ENCODE measurements around the gene FEM1A. TPM values are rescaled to one million over a fixed set of nuclear protein-coding genes. Genes with fewer than 3 reads are reported as not detected.
A peak's percentile ranks its signal among the peaks of the same experiment; 100 is the strongest.

The FEM1A gene
- total and polyA plus RNA-seq, 2 of the 8 experiments (the other 6 are each of a cell fraction or from before 2014, with no cell fraction given): 6.7 to 16.1 TPM

DNA sequence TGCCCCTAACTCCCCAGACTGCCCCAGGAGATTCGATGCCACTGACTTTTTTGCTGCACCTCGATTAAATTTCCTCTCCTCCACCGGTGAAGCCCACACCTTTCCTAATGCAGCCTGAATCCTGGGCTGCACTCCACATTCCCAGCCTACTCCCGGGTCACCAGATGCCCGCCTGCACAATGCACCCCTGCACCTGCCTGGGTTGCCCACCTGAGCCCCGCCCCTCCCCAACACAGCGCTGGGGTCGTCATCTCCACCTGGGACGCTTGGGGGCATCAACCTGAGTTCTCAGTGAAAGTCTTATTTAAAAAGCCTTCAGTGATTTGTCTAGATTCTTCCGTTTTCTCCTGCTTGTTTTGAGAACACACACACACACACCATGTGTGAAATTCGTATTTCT lies 43.3 kb upstream of the FEM1A start:
- H4K20me1 ChIP-seq (replicated peaks in 1 of 2; ENCODE audit: control insufficient read depth in 1 of 2, insufficient read depth in 2 of 2, low read length in 2 of 2): no peaks in the 10 kb centered on the region
- no peak overlapping the region for H2BK12ac ChIP-seq (ENCODE audit: low read depth, low read length)
- CTCF ChIA-PET (ENCODE audit: partially characterized antibody): interaction anchor here (0.7 to 6.7 kb wide), 4 partner anchors 16 to 61 kb away, joined by 3 to 38 read pairs (median 4); no protein-coding TSS in a partner anchor
- 56% methylated on average over 11 of the region's 11 CpGs; no CpG with 5 or more reads in 1 of the 2 experiments for WGBS, 2 experiments (ENCODE audit: extremely low coverage in 1 of 2, insufficient coverage in 1 of 2, insufficient read length in 1 of 2, insufficient replicate concordance in 2 of 2, low coverage in 1 of 2, low lambda C conversion rate in 2 of 2, missing lambda C conversion rate in 1 of 2)
- no peaks in the 10 kb centered on the region for H3K9me3 ChIP-seq (ENCODE audit: insufficient read depth in 2 of 2, low read depth in 1 of 2, low read length in 1 of 2)
- H3K27ac ChIP-seq (ENCODE audit: low read depth, low read length): no peak overlapping the region
- H2BK120ac ChIP-seq (replicated peaks; ENCODE audit: low read depth, low read length): no peak overlapping the region
- H4K5ac ChIP-seq (ENCODE audit: insufficient read length, low read depth, low read length): no peak overlapping the region
- H3K79me1 ChIP-seq (ENCODE audit: low read depth, low read length): no peaks in the 10 kb centered on the region
- H4K8ac ChIP-seq (ENCODE audit: extremely low read depth, insufficient read depth, low read length): no peak overlapping the region
- H2BK15ac ChIP-seq (ENCODE audit: low read length): no peak overlapping the region
- H2BK20ac ChIP-seq (ENCODE audit: low read length): no peak overlapping the region
- no peak overlapping the region for H3K14ac ChIP-seq (ENCODE audit: insufficient read length)
- H3K4me1 ChIP-seq (replicated peaks in 1 of 4; ENCODE audit: control insufficient read depth in 3 of 4, insufficient read depth in 4 of 4, low read length in 3 of 4): peaks cover 0 to 2% (median under 1%) of the 10 kb centered on the region in 4 experiments; a peak in 1 of 7 replicates
- no peak overlapping the region; a peak in 1 of 7 replicates for H3K9ac ChIP-seq (replicated peaks in 1 of 4; ENCODE audit: extremely low read depth in 1 of 4, low read depth in 3 of 4, low read length in 3 of 4)
- TF ChIP-seq, protein P1, sequence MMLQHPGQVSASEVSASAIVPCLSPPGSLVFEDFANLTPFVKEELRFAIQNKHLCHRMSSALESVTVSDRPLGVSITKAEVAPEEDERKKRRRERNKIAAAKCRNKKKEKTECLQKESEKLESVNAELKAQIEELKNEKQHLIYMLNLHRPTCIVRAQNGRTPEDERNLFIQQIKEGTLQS (IDR thresholded peaks at IDR 0.05; ENCODE audit: insufficient read depth, low read depth, low read length): no peak
- TF ChIP-seq, protein P2, sequence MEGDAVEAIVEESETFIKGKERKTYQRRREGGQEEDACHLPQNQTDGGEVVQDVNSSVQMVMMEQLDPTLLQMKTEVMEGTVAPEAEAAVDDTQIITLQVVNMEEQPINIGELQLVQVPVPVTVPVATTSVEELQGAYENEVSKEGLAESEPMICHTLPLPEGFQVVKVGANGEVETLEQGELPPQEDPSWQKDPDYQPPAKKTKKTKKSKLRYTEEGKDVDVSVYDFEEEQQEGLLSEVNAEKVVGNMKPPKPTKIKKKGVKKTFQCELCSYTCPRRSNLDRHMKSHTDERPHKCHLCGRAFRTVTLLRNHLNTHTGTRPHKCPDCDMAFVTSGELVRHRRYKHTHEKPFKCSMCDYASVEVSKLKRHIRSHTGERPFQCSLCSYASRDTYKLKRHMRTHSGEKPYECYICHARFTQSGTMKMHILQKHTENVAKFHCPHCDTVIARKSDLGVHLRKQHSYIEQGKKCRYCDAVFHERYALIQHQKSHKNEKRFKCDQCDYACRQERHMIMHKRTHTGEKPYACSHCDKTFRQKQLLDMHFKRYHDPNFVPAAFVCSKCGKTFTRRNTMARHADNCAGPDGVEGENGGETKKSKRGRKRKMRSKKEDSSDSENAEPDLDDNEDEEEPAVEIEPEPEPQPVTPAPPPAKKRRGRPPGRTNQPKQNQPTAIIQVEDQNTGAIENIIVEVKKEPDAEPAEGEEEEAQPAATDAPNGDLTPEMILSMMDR (IDR thresholded peaks at IDR 0.05; ENCODE audit: control extremely low read depth in 1 of 3, insufficient read depth in 1 of 3, low read depth in 1 of 3, low read length in 3 of 3): peak in 1 of 3 experiments; percentile 5; a peak in 1 of 4 replicates
- no peaks in the 10 kb centered on the region for H3K36me3 ChIP-seq (ENCODE audit: control insufficient read depth in 2 of 4, insufficient read depth in 4 of 4, low read length in 3 of 4)
- H2AFZ ChIP-seq (ENCODE audit: low read length): no peak overlapping the region
- POLR2A ChIA-PET (ENCODE audit: partially characterized antibody): interaction anchor here (0.9 to 2.1 kb wide), 2 partner anchors 21 to 34 kb away, joined by 3 to 7 read pairs; no protein-coding TSS in a partner anchor
- H3K18ac ChIP-seq (ENCODE audit: extremely low read depth, low read length): no peak overlapping the region
- H4K91ac ChIP-seq (replicated peaks; ENCODE audit: insufficient read length, low read length): no peak overlapping the region
- no peaks in the 10 kb centered on the region for H3K79me2 ChIP-seq (ENCODE audit: control insufficient read depth in 1 of 2, insufficient read depth in 2 of 2, low read length in 2 of 2)
- H3K23me2 ChIP-seq (ENCODE audit: low read depth, low read length): peaks cover 3% of the 10 kb centered on the region; the same call in 1 of the 2 replicates
- no peak overlapping the region for H3K4ac ChIP-seq (replicated peaks; ENCODE audit: insufficient read length, low read depth, low read length)
- no peak overlapping the region for H3K4me2 ChIP-seq (ENCODE audit: insufficient read depth in 1 of 2, low read depth in 2 of 2, low read length in 2 of 2)
- H3K27me3 ChIP-seq (replicated peaks in 1 of 4; ENCODE audit: control insufficient read depth in 3 of 4, extremely low read depth in 1 of 4, insufficient read depth in 3 of 4, low read length in 3 of 4): no peaks in the 10 kb centered on the region
- no peak for FAIRE-seq
- H3K56ac ChIP-seq (replicated peaks; ENCODE audit: insufficient read length, low read depth, low read length): no peak overlapping the region
- H3K23ac ChIP-seq (ENCODE audit: insufficient read length): no peak overlapping the region
- DNase-seq (ENCODE audit: low read depth in 1 of 2, low spot score in 2 of 2): peak in 1 of 2 experiments; percentile 48
- no peak overlapping the region for H3K4me3 ChIP-seq (ENCODE audit: extremely low read depth in 1 of 4, insufficient read depth in 2 of 4, low read depth in 3 of 4, low read length in 4 of 4)
- H2AK5ac ChIP-seq (ENCODE audit: low read depth, low read length): no peak overlapping the region
- H2BK5ac ChIP-seq (ENCODE audit: low read depth, low read length): no peak overlapping the region

Data from H1 (cell line).